HL-60 (cell line): ENCODE data around the gene ARF1.

Experiments used
- DNase-seq, 2 experiments: peaks; one replicate each; pipeline ENCODE4 v3.0.0-alpha.2; 2010 to 2020; ENCODE audit warnings: low read depth in 1 of 2, low spot score in 1 of 2
- H3K27ac ChIP-seq: fragments of 250-450 bp; sonication (Bioruptor Pico); replicated peaks from 2 replicates; pipeline ENCODE4 v1.5.1; 2020; ENCODE audit warnings: mild to moderate bottlenecking, moderate library complexity
- H3K27me3 ChIP-seq: fragments of 250-450 bp; sonication (Bioruptor Pico); 2 replicates; pipeline ENCODE4 v1.5.1; 2021; ENCODE audit warnings: mild to moderate bottlenecking, moderate library complexity; ENCODE audit not compliant: insufficient read depth, poor library complexity, severe bottlenecking
- H3K4me3 ChIP-seq: replicated peaks from 2 replicates; pipeline ENCODE4 v1.5.1; 2011; ENCODE audit warnings: mild to moderate bottlenecking, control low read depth, low read length; ENCODE audit not compliant: insufficient read depth
- CTCF ChIP-seq: IDR thresholded peaks from one replicate; pipeline ENCODE4 v1.5.1; 2011; ENCODE audit warnings: low read length, control low read depth, inconsistent platforms; ENCODE audit not compliant: insufficient read depth
- GABPA ChIP-seq: IDR thresholded peaks from 2 replicates; pipeline ENCODE4 v1.6.1; 2012; ENCODE audit warnings: low read depth
- POLR2AphosphoS5 ChIP-seq: IDR thresholded peaks from 2 replicates; pipeline ENCODE4 v1.6.1; 2012; ENCODE audit warnings: low read depth
- REST ChIP-seq: IDR thresholded peaks from 2 replicates; pipeline ENCODE4 v1.6.1; 2012; ENCODE audit warnings: low read depth; ENCODE audit not compliant: insufficient replicate concordance
- SPI1 ChIP-seq: IDR thresholded peaks from 2 replicates; pipeline ENCODE4 v1.6.1; 2012; ENCODE audit warnings: low read depth, mild to moderate bottlenecking, borderline replicate concordance

ARF1 gene

GRCh38 chr1:228096416-228097332 lies 14.2 kb downstream of the ARF1 start:
- TF ChIP-seq CTCF = no peak
- no peak for TF ChIP-seq SPI1
- TF ChIP-seq GABPA = no peak
- no peak for TF ChIP-seq POLR2AphosphoS5
- no peak for TF ChIP-seq REST
- Histone ChIP-seq H3K4me3 (no peak overlapping the region), H3K27ac (no peak overlapping the region), H3K27me3 (no peaks in the 10 kb centered on the region)
- no peak for DNase-seq

GRCh38 chr1:228097333-228098081 lies 15.0 kb downstream of the ARF1 start:
- TF ChIP-seq POLR2AphosphoS5 (no peak), REST (no peak), GABPA (no peak), CTCF (no peak), SPI1 (no peak)
- DNase-seq = no peak
- H3K27me3 ChIP-seq = no peaks in the 10 kb centered on the region
- H3K27ac ChIP-seq = no peak overlapping the region
- H3K4me3 ChIP-seq = no peak overlapping the region

DNA sequence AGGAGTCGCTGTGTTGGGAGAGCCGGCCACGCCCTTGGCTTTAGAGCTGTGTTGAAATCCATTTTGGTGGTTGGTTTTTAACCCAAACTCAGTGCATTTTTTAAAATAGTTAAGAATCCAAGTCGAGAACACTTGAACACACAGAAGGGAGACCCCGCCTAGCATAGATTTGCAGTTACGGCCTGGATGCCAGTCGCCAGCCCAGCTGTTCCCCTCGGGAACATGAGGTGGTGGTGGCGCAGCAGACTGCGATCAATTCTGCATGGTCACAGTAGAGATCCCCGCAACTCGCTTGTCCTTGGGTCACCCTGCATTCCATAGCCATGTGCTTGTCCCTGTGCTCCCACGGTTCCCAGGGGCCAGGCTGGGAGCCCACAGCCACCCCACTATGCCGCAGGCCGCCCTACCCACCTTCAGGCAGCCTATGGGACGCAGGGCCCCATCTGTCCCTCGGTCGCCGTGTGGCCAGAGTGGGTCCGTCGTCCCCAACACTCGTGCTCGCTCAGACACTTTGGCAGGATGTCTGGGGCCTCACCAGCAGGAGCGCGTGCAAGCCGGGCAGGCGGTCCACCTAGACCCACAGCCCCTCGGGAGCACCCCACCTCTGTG lies 15.9 kb downstream of the ARF1 start:
- TF ChIP-seq POLR2AphosphoS5 = 0 out of 2 replicates have a peak, but pooled peaks have one; percentile 47
- TF ChIP-seq GABPA = no peak
- no peak overlapping the region for H3K27ac ChIP-seq
- no peak for DNase-seq
- H3K27me3 ChIP-seq = no peaks in the 10 kb centered on the region
- no peak overlapping the region for H3K4me3 ChIP-seq

GRCh38 chr1:228099331-228099732 lies 16.8 kb downstream of the ARF1 start:
- H3K4me3 ChIP-seq = no peak overlapping the region
- H3K27me3 ChIP-seq = no peaks in the 10 kb centered on the region
- no peak for DNase-seq
- TF ChIP-seq REST (no peak), POLR2AphosphoS5 (no peak), SPI1 (no peak), GABPA (no peak), CTCF (no peak)
- H3K27ac ChIP-seq = no peak overlapping the region
